Ishikawa (cell line): Measurements from ENCODE around the gene AKAP1.

Source experiments
- CREB1 ChIP-seq: IDR thresholded peaks from 2 replicates; pipeline ENCODE4 v1.6.1; 2012; ENCODE audit warnings: low read depth
- EGR1 ChIP-seq: IDR thresholded peaks from 2 replicates; pipeline ENCODE4 v1.6.1; 2012
- RAD21 ChIP-seq: IDR thresholded peaks from 2 replicates; pipeline ENCODE4 v1.6.1; 2012; ENCODE audit warnings: low read depth
- TF ChIP-seq, protein P1 (sequence below): IDR thresholded peaks from 2 replicates; pipeline ENCODE4 v1.6.1; 2012

DNA sequence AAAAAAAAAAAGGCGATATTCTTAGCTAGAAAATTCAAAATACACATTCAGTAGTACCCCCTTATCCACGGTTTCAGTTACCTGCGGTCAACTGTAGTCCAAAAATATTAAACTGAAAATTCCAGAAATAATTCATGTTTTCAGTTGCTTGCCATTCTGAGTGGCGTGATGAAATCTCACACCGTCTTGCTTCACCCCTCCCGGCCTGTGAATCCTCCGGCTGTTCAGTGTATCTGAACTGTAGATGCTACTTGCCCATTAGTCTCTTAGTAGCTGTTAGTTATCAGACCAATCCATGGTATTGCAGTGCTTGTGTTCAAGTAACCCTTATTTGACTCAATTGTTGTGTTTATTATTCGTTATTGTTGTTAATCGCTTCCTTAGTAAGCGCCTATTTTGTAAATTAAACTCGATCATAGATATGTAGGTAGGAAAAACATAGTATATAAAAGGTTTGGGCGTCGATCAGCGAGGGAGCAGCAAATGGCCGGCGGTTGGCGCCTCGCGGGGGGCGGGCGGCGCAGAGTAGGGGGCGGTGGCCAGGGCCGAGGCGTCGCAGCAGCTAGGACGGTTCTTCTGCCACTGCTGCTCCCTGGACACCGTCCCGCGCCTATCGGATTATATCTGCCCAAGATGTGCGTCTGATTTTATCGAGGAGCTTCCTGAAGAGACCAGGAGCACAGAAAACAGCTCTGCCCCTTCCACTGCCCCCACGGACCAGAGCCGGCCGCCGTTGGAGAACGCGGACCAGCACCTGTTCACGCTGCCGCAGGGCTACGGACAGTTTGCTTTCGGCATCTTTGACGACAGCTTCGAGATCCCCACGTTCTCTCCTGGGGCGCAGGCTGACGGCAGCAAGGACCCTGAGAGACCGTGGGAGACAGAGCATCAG lies 39.8 kb upstream of the AKAP1 start:
- TF ChIP-seq CREB1 (no peak), EGR1 (no peak), RAD21 (no peak)
- TF ChIP-seq, protein P1, sequence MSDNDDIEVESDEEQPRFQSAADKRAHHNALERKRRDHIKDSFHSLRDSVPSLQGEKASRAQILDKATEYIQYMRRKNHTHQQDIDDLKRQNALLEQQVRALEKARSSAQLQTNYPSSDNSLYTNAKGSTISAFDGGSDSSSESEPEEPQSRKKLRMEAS: no peak
